Right lobe of liver (tissue), 4 donors: ENCODE results near the gene DYNLT2.

Source experiments
- CTCF ChIP-seq, 4 donors: fragments of 200-600 bp in 3 of 4; fragments of 450-650 bp in 1 of 4; IDR thresholded peaks; one replicate each; pipeline versions ENCODE4 v1.5.1 to v1.8.0; 2016 to 2022; ENCODE audit warnings: antibody characterized with exemption in 4 of 4, mild to moderate bottlenecking in 2 of 4
- POLR2A ChIP-seq: fragments of 450-650 bp; IDR thresholded peaks from one replicate; pipeline ENCODE4 v1.6.1; 2017; ENCODE audit warnings: antibody characterized with exemption, mild to moderate bottlenecking
- donor health status: DM: no; HTN: no; CAD: no.
- donor health status: DM: no; HTN: no; CAD: no.
- donor health status: DM: no; HTN: yes; CAD: no.

- TF ChIP-seq CTCF (IDR thresholded peaks at IDR 0.05) = no peak
- TF ChIP-seq POLR2A = no peak
Observed at GRCh38 chr6:169800668-169801395, 49.5 kb upstream of the DYNLT2 start.
